GM18502 (cell line): ENCODE results near the gene S100A10.

ENCODE experiments used
- ATAC-seq: cut with Tn5 transposase; IDR thresholded peaks from one replicate; pipeline ENCODE4 v1.9.1; 2021; ENCODE audit warnings: mild to moderate bottlenecking; ENCODE audit not compliant: unreplicated experiment, poor library complexity

Gene S100A10

DNA sequence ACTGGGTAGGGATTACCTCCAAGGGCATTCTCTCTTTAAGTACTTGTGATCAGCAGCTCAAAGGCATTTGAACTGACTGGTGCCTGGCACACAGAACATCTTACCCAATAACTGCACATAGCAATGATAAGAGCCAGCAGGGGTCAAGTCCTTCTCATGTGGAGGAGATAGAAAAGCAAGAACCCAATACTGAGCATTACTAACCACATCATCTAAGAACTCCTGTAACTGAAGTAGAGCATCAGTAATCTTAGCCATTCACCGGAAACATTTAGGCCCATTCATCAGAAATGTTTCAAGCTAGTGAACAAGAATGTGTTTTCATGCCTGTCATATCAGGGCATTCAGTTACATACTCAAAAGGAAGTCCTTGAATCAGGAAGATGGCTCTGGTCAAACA lies 50.8 kb downstream of the S100A10 start:
- ATAC-seq = no peak

DNA sequence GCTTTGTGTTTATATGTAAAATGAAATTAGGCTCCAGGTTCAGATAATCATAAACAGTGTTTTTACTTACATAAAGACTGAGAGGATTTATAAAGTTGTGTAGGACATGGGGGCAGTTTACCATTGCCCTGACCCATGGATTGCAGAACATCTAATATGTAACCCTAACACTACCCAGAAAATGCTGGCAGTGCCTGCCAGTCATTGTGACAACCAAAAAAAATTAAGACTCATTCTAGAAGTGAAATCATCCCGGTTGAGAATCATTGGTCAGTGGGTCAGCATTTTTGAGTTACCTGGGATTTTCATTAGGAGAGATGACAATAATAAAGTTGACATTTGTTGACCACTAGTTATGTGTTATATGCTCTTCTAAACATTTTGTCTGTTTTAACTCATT lies 53.1 kb downstream of the S100A10 start:
- no peak for ATAC-seq

- no peak for ATAC-seq
These were observed 53.9 kb downstream of the S100A10 start for GRCh38 chr1:151939779-151940178.

DNA sequence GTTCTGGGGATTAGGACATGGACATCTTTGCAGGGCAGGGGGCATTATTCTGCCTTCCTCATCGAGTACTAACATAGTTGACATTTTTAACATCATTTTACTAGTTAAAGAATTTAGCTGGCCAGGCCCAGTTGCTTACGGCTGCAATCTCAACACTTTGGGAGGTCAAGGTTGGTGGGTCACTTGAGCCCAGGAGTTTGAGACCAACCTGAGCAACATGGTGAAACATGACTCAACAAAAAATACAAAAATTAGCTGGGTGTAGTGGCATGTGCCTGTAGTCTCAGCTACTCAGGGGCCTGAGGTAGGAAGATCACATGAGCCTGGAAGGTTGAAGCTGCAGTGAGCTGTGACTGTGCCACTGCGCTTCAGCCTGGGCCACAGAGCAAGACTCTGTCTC lies 54.5 kb downstream of the S100A10 start:
- ATAC-seq = no peak

DNA sequence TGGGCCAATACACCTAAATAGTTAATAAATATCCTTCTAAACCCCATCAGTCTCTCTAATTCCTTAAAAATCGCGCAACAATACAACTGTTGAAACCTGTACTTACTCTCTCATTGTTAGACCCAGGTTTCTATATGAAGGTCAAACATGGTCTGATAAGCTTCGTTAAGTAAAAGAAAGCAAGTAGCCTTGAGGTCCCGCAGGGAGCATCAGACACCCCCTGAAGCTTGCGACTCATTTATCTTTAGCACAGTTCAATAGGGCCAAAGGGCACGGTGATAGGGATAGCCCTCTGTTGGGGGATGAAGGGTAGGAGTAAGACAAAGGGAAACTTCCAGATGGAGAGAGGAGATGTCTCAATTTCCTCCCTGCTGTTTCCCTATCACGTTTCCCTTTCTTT lies 57.0 kb downstream of the S100A10 start:
- ATAC-seq = no peak

DNA sequence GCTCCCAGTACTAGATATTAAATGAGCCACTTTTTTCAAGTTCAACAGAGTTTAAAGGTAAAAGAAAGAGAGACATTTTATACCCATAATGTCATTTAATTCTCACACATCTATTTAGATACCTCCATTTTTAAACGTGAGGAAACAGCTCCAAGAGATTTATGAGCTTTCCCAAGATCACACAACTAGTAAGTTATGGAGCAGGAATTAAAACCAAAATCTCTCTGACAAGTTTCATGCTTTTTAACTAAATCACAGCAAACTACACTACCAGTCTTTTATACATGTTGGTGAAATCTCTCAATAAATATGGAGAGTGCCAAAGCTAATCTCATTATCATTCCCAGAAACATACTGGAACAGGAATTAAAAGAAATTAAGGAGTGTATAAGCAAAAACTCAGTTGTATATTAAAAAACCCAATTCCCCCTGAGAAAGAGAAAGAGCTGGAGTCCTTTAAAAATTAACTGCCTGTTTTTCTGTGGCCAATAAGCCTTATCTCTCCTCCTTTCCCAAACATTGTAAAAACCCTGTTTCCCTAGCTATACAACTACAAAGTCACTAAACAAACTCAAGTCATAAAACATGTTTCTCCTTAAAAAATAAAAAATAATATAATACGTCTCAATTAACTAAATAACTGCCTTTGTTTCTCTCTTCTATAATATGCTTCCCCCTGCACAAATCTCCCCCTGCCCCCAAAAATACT lies 57.6 kb downstream of the S100A10 start:
- ATAC-seq = no peak

- no peak for ATAC-seq
These were observed 58.5 kb downstream of the S100A10 start for GRCh38 chr1:151935154-151935553.

DNA sequence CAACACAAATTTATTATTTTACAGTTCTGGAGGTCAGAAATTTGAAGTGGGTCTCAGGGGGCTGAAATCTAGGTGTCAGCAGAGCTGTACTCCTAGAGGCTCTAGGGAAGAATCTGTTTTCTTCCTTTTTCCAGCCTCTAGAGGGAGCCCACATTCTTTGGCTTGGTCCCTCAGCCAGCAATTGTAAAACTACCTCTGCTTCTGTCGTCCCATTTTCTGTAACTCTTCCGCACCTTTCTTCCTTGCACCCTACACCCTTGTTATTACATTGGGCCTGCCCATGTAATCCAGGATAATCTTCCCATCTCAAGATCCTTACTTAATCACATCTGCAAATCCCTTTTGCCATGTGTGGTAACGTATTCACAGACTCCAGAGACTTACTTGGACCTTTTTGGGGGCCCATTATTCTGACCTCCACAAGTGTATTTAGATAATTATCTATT lies 59.6 kb downstream of the S100A10 start:
- ATAC-seq = no peak
